Panc1 (cell line): ENCODE results near the gene ZNF362. TPM values are rescaled to one million over a fixed set of nuclear protein-coding genes. Genes with fewer than 3 reads are reported as not detected.

ENCODE experiments used
- ATAC-seq: fragments of 200-7000 bp; cut with Tn5 transposase; 2 replicates; pipeline ENCODE4 v1.9.1; 2020; ENCODE audit warnings: mild to moderate bottlenecking, moderate library complexity
- BruUV-seq: library from RNA; stranded (reverse); fragments of 400-500 nt; replicated peaks from 2 replicates; lab custom pipeline; 2021; lab: Mats Ljungman, UMichigan
- CTCF ChIA-PET: fragments of 300-600 bp; sonication (Branson Sonifier 250); formaldehyde crosslinking; loops from one replicate; lab custom pipeline; 2022; ENCODE audit warnings: antibody characterized with exemption; lab: Charles Lee
- POLR2A ChIA-PET: fragments of 300-600 bp; sonication (Branson Sonifier 250); formaldehyde crosslinking; loops from one replicate; lab custom pipeline; 2022; ENCODE audit warnings: antibody characterized with exemption; lab: Charles Lee
- DNase-seq: peaks from one replicate; pipeline ENCODE4 v3.0.0-alpha.2; 2010; ENCODE audit warnings: low read depth, low spot score
- H3K27ac ChIP-seq: 2 replicates; pipeline ENCODE4 v1.5.1; 2011; ENCODE audit warnings: mild to moderate bottlenecking, low read length, inconsistent platforms
- H3K27me3 ChIP-seq: fragments of 200-500 bp; sonication (Bioruptor generic); 2 replicates; pipeline ENCODE4 v1.6.0; 2014; ENCODE audit warnings: low read length, inconsistent platforms; ENCODE audit not compliant: control insufficient read depth, insufficient read depth
- H3K36me3 ChIP-seq: fragments of 200-500 bp; sonication (Bioruptor generic); 2 replicates; pipeline ENCODE4 v1.5.1; 2014; ENCODE audit warnings: inconsistent platforms, mild to moderate bottlenecking, low read length, moderate library complexity; ENCODE audit not compliant: control insufficient read depth, insufficient read depth
- H3K4me1 ChIP-seq: 2 replicates; pipeline ENCODE4 v1.5.1; 2011; ENCODE audit warnings: inconsistent platforms, mild to moderate bottlenecking, low read length, moderate library complexity; ENCODE audit not compliant: control insufficient read depth, insufficient read depth
- H3K4me3 ChIP-seq, 2 experiments: 2 replicates each; pipeline ENCODE4 v1.5.1; 2011 to 2012; ENCODE audit warnings: low read depth in 2 of 2, low read length in 2 of 2, mild to moderate bottlenecking in 2 of 2, inconsistent platforms in 1 of 2, moderate library complexity in 1 of 2
- H3K9me3 ChIP-seq: fragments of 200-500 bp; sonication (Bioruptor generic); 2 replicates; pipeline ENCODE4 v1.5.1; 2014; ENCODE audit warnings: low read depth, mild to moderate bottlenecking, inconsistent platforms, low read length, moderate library complexity; ENCODE audit not compliant: control insufficient read depth, insufficient read depth
- POLR2AphosphoS5 ChIP-seq: IDR thresholded peaks from 2 replicates; pipeline ENCODE4 v1.6.1; 2012; ENCODE audit warnings: mild to moderate bottlenecking, low read depth, low read length, moderate library complexity
- REST ChIP-seq, 2 experiments: IDR thresholded peaks; 2 replicates each; pipeline ENCODE4 v1.6.1; 2011 to 2012; ENCODE audit warnings: low read depth in 2 of 2, control low read depth in 1 of 2, low read length in 1 of 2, mild to moderate bottlenecking in 1 of 2, moderate library complexity in 1 of 2; ENCODE audit not compliant: insufficient read depth in 1 of 2
- SIN3A ChIP-seq: IDR thresholded peaks from 2 replicates; pipeline ENCODE4 v1.6.1; 2012; ENCODE audit warnings: low read depth, mild to moderate bottlenecking, low read length, moderate library complexity, borderline replicate concordance; ENCODE audit not compliant: insufficient read depth
- TCF7L2 ChIP-seq: IDR thresholded peaks from 2 replicates; pipeline ENCODE4 v1.6.1; 2011; ENCODE audit warnings: mild to moderate bottlenecking, low read depth, low read length, inconsistent platforms
- in situ Hi-C: cut with HindIII; loops from 2 replicates; pipeline ENCODE4 v1.10.0; 2016; ENCODE audit warnings: low sequenced_read_pairs, low pct_unique_long_range_greater_than_20kb
- intact Hi-C: fragments of 100-400 bp; cut with micrococcal nuclease; formaldehyde crosslinking; loops from one replicate; pipeline ENCODE4 v1.10.0; 2022; ENCODE audit not compliant: unreplicated experiment
- total RNA-seq: library from RNA; stranded (reverse); gene quantifications from one replicate; pipeline ENCODE4 v1.2.1, GENCODE V29; 2021; ENCODE audit not compliant: unreplicated experiment

The ZNF362 gene
- total RNA-seq, 1 experiment from 2014 or later: 17.5 TPM

- BruUV-seq: no TSS peak
- TF ChIP-seq SIN3A (no peak), TCF7L2 (no peak), REST (IDR thresholded peaks at IDR 0.05; ENCODE audit: insufficient read depth in 1 of 2, low read depth in 2 of 2, low read length in 1 of 2) (no peak), POLR2AphosphoS5 (no peak; the same call in 1 of the 2 replicates)
- DNase-seq (no peak), ATAC-seq (0 out of 2 replicates have a peak, but pooled peaks have one; percentile 29)
- Histone ChIP-seq H3K36me3 (peaks cover 52% of the 10 kb centered on the region), H3K4me1 (peaks cover 48% of the 10 kb centered on the region), H3K27ac (no peak overlapping the region; the same call in 1 of the 2 replicates), H3K9me3 (no peaks in the 10 kb centered on the region), H3K27me3 (no peaks in the 10 kb centered on the region), H3K4me3 (no peak overlapping the region)
- intact Hi-C loops (no loop called here), in situ Hi-C loops (no loop called here)
- CTCF ChIA-PET: no interaction called here
- POLR2A ChIA-PET: interaction anchor here (0.5 kb wide), 1 partner anchor 20 kb away, joined by 5 read pairs; no protein-coding TSS in a partner anchor
These were observed 75.4 kb downstream of the ZNF362 start for GRCh38 chr1:33331444-33332356.

GRCh38 chr1:33332357-33332789 lies 76.1 kb downstream of the ZNF362 start:
- Histone ChIP-seq H3K27me3 (no peaks in the 10 kb centered on the region), H3K27ac (peak overlapping the region; percentile 72), H3K4me1 (peaks cover 55% of the 10 kb centered on the region), H3K36me3 (peaks cover 45% of the 10 kb centered on the region), H3K4me3 (no peak overlapping the region), H3K9me3 (no peaks in the 10 kb centered on the region)
- in situ Hi-C loops (no loop called here), intact Hi-C loops (no loop called here)
- no peak for ATAC-seq
- ChIA-PET POLR2A (no interaction called here), CTCF (no interaction called here)
- 0 out of 2 replicates have a peak, but pooled peaks have one; percentile 30 for TF ChIP-seq POLR2AphosphoS5
- TF ChIP-seq TCF7L2: no peak
- no TSS peak for BruUV-seq
- DNase-seq: no peak

GRCh38 chr1:33332881-33333280 lies 76.6 kb downstream of the ZNF362 start:
- Histone ChIP-seq H3K4me3 (no peak overlapping the region), H3K27me3 (no peaks in the 10 kb centered on the region), H3K9me3 (no peaks in the 10 kb centered on the region), H3K27ac (peak overlapping the region; percentile 72), H3K4me1 (peaks cover 55% of the 10 kb centered on the region), H3K36me3 (peaks cover 40% of the 10 kb centered on the region)
- BruUV-seq: no TSS peak
- in situ Hi-C loops (no loop called here), intact Hi-C loops (no loop called here)
- ATAC-seq: no peak
- TF ChIP-seq POLR2AphosphoS5 (no peak), SIN3A (no peak), REST (IDR thresholded peaks at IDR 0.05; ENCODE audit: insufficient read depth in 1 of 2, low read depth in 2 of 2, low read length in 1 of 2) (no peak)
- DNase-seq: no peak
- POLR2A ChIA-PET: no interaction called here
- CTCF ChIA-PET: no interaction called here
